Measurements from ENCODE around the gene TFPI. TPM values are rescaled to one million over a fixed set of nuclear protein-coding genes. Genes with fewer than 3 reads are reported as not detected.
"Not testable (repeated sequence)": the region's sequence is repeated elsewhere in the genome, so short reads cannot be mapped to it uniquely, and the experiment has no call there.

The TFPI gene
- total and polyA plus RNA-seq, 2 of the 8 experiments (the other 6 are each of a cell fraction or from before 2014, with no cell fraction given): 2.0 to 7.1 TPM

GRCh38 chr2:187517750-187518361 lies 36.4 kb downstream of the TFPI start:
- H2AFZ ChIP-seq (ENCODE audit: low read length); H4K5ac ChIP-seq (ENCODE audit: insufficient read length, low read depth, low read length); H4K91ac ChIP-seq (replicated peaks; ENCODE audit: insufficient read length, low read length); FAIRE-seq; H2BK120ac ChIP-seq (replicated peaks; ENCODE audit: low read depth, low read length); H4K8ac ChIP-seq (ENCODE audit: extremely low read depth, insufficient read depth, low read length); H3K4me1 ChIP-seq (replicated peaks in 1 of 4; ENCODE audit: control insufficient read depth in 3 of 4, insufficient read depth in 4 of 4, low read length in 3 of 4); H2BK20ac ChIP-seq (ENCODE audit: low read length); POLR2A ChIA-PET (ENCODE audit: partially characterized antibody); H3K4me2 ChIP-seq (ENCODE audit: insufficient read depth in 1 of 2, low read depth in 2 of 2, low read length in 2 of 2); H3K4ac ChIP-seq (replicated peaks; ENCODE audit: insufficient read length, low read depth, low read length); H3K9ac ChIP-seq (replicated peaks in 1 of 4; ENCODE audit: extremely low read depth in 1 of 4, low read depth in 3 of 4, low read length in 3 of 4); H3K27ac ChIP-seq (ENCODE audit: low read depth, low read length); H3K79me1 ChIP-seq (ENCODE audit: low read depth, low read length); H3K4me3 ChIP-seq (ENCODE audit: extremely low read depth in 1 of 4, insufficient read depth in 2 of 4, low read depth in 3 of 4, low read length in 4 of 4); H2BK5ac ChIP-seq (ENCODE audit: low read depth, low read length); H3K9me3 ChIP-seq (ENCODE audit: insufficient read depth in 2 of 2, low read depth in 1 of 2, low read length in 1 of 2); H3K14ac ChIP-seq (ENCODE audit: insufficient read length); H3K36me3 ChIP-seq (ENCODE audit: control insufficient read depth in 2 of 4, insufficient read depth in 4 of 4, low read length in 3 of 4); H3K56ac ChIP-seq (replicated peaks; ENCODE audit: insufficient read length, low read depth, low read length); H4K20me1 ChIP-seq (replicated peaks in 1 of 2; ENCODE audit: control insufficient read depth in 1 of 2, insufficient read depth in 2 of 2, low read length in 2 of 2); H3K23ac ChIP-seq (ENCODE audit: insufficient read length); H2BK12ac ChIP-seq (ENCODE audit: low read depth, low read length); DNase-seq (ENCODE audit: low read depth in 1 of 2, low spot score in 2 of 2); H3K79me2 ChIP-seq (ENCODE audit: control insufficient read depth in 1 of 2, insufficient read depth in 2 of 2, low read length in 2 of 2); H2BK15ac ChIP-seq (ENCODE audit: low read length); H3K18ac ChIP-seq (ENCODE audit: extremely low read depth, low read length); H2AK5ac ChIP-seq (ENCODE audit: low read depth, low read length); H3K27me3 ChIP-seq (replicated peaks in 1 of 4; ENCODE audit: control insufficient read depth in 3 of 4, extremely low read depth in 1 of 4, insufficient read depth in 3 of 4, low read length in 3 of 4); H3K23me2 ChIP-seq (ENCODE audit: low read depth, low read length): not testable (repeated sequence)
- CTCF ChIA-PET (ENCODE audit: partially characterized antibody): interaction anchor here (1.1 to 3.2 kb wide), 4 partner anchors 14 to 22 kb away, joined by 3 to 18 read pairs (median 4); no protein-coding TSS in a partner anchor
- whole genome bisulfite sequencing, 2 experiments (ENCODE audit: extremely low coverage in 1 of 2, insufficient coverage in 1 of 2, insufficient read length in 1 of 2, insufficient replicate concordance in 2 of 2, low coverage in 1 of 2, low lambda C conversion rate in 2 of 2, missing lambda C conversion rate in 1 of 2): 95% methylated on average over 1 of the region's 1 CpG; no CpG with 5 or more reads in 1 of the 2 experiments
